Kidney epithelial cell (primary cell): ENCODE data around the gene PIAS4. TPM values are rescaled to one million over a fixed set of nuclear protein-coding genes. Genes with fewer than 3 reads are reported as not detected.

Source experiments
- DNase-seq: peaks from one replicate; pipeline ENCODE4 v3.0.0-alpha.2; 2010; ENCODE audit warnings: low read depth
- H3K27me3 ChIP-seq: 2 replicates; pipeline ENCODE4 v1.6.0; 2011; ENCODE audit warnings: low read length; ENCODE audit not compliant: control insufficient read depth, insufficient read depth
- H3K36me3 ChIP-seq: 2 replicates; pipeline ENCODE4 v1.5.1; 2011; ENCODE audit warnings: low read length; ENCODE audit not compliant: control insufficient read depth, insufficient read depth
- H3K4me3 ChIP-seq: 2 replicates; pipeline ENCODE4 v1.5.1; 2011; ENCODE audit warnings: low read depth, mild to moderate bottlenecking, control low read depth, low read length
- total RNA-seq: library from RNA; depleted of rRNA; stranded (reverse); fragments of >200 nt; gene quantifications from 2 replicates; pipeline ENCODE4 v1.2.3, GENCODE V29; 2015
- TF ChIP-seq, protein P1 (sequence below): IDR thresholded peaks from 2 replicates; pipeline ENCODE4 v1.5.1; 2011; ENCODE audit warnings: mild to moderate bottlenecking, moderate library complexity, low read length, control low read depth, inconsistent platforms; ENCODE audit not compliant: insufficient read depth, poor library complexity, severe bottlenecking

PIAS4 gene
- total RNA-seq, 1 donor from 2014 or later = 38.1 TPM

DNA sequence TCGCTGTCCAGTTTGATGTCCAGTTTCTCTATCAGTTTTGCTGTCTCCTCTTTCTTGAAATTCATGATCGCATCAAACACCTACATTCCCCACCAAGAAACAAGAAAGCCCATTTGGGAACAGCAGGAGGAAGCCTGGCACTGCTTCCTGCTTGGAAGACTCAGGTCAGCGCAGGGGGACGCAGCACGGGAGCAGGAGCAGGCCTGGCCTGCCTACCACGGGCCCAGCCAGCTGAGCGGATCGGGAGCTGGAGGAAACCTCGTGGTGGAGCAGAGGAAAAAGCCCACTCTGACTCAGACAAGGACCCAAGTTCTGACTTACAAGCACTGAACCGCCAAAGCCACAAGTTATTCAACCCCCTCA is 26.2 kb upstream of the PIAS4 start:
- H3K27me3 ChIP-seq = no peaks in the 10 kb centered on the region
- H3K4me3 ChIP-seq = no peak overlapping the region
- peaks cover 30% of the 10 kb centered on the region for H3K36me3 ChIP-seq

DNA sequence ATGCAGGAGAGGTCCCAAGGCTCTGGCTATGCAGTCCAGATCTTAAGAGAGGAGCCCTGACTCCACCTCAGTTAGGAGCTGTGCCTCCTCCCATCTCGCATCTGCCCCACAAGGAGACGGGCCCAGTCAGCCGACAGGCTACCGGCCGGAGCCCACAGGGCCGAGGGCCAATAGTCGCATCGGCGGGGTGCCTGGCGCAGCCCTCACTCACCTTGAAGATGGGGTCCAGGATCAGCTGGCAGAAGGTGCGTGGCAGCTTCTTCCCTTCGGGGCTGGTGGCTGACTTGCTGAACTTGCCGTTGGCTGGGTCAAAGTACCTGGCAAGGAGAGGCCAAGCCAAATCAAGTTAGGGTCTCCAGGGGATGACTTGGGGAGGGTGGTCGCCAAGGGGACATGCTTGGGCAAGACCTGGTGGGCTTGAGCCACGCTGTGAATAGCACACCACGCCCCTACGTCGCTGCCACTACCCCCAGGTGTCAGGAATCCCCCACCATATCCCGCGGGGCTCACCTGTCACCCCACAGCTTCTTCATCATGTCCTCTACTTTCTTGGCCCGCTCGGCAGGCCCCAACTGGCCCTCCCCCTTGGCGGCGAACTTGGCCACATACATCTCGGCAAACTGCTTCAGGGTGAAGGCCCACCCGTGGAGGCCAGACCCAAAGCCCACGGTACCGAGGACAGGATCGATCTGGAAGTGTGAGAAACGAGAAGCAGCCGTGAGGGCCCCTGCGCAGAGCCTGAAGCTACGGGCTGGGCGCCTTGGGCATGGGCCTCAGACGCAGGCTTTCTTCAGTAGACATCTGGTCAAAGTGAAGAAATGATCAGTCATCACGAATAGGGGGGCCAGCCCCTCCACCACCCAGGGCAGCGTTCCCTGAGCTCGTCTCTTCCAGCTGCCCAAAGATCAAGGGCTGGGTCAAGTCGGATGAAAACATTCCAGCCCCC is 25.5 kb upstream of the PIAS4 start:
- TF ChIP-seq, protein P1, sequence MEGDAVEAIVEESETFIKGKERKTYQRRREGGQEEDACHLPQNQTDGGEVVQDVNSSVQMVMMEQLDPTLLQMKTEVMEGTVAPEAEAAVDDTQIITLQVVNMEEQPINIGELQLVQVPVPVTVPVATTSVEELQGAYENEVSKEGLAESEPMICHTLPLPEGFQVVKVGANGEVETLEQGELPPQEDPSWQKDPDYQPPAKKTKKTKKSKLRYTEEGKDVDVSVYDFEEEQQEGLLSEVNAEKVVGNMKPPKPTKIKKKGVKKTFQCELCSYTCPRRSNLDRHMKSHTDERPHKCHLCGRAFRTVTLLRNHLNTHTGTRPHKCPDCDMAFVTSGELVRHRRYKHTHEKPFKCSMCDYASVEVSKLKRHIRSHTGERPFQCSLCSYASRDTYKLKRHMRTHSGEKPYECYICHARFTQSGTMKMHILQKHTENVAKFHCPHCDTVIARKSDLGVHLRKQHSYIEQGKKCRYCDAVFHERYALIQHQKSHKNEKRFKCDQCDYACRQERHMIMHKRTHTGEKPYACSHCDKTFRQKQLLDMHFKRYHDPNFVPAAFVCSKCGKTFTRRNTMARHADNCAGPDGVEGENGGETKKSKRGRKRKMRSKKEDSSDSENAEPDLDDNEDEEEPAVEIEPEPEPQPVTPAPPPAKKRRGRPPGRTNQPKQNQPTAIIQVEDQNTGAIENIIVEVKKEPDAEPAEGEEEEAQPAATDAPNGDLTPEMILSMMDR = no peak
- DNase-seq = no peak
- no peaks in the 10 kb centered on the region for H3K27me3 ChIP-seq
- H3K36me3 ChIP-seq = peaks cover 27% of the 10 kb centered on the region
- no peak overlapping the region for H3K4me3 ChIP-seq

More for the DNA sequence above, 26.2 kb upstream of the PIAS4 start:
- TF ChIP-seq, protein P1 = no peak
- DNase-seq = no peak

DNA sequence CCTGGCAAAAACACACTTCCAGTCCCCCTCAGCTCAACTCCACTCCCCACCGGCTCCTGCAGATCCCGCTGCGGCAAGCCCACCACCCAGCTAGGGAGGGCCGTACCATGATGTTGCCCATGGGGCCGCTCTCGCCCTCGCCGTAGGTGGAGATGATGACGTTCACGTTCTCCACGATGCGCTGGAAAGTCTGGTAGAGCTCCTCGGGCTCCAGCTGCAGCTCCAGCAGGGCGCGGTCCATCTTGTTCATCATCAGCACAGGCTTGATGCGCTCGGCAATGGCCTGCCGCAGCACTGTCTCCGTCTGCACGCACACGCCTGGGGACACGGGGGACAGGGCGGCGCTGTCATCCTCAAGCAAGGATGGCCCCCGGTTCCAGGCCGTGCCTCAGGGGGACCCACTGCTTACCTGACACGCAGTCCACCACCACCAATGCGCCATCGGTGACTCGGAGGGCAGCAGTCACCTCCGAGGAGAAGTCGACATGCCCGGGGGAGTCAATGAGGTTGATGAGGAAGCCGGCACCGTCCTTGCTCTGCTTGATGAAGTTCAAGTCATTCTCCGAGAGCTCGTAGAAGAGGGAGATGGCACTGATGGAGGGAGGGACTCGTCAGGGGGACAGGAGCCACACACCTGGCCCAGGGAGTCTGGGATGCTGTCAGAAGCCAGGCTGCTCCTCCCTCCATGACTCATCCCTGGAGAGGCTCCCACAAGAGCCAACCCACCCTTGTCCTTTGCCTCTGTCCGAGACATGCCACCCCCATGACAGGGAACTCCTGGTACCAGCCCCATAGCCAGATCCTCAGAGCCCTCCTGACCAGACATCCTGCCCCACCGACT is 24.6 kb upstream of the PIAS4 start:
- H3K4me3 ChIP-seq = peak overlapping the region; percentile 92
- DNase-seq = no peak
- H3K27me3 ChIP-seq = no peaks in the 10 kb centered on the region
- TF ChIP-seq, protein P1 = no peak
- H3K36me3 ChIP-seq = peaks cover 23% of the 10 kb centered on the region

DNA sequence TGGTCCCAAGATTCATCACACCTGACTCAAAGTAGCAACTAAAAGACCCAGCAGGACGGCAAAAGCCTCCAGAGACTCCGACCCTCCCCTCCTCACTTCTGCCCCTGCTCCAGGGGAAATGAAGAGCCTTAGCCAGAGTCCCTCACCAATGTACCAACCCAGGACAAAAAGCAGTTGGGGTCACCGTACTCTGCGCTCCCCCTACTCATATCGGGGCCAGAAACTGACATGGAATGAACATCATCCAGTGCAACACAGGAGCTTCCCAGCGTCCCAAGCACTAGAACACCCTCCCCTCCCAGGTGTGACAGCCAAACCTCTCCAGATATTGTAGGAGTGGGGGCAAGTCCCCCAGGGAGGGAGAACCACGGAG is 24.0 kb upstream of the PIAS4 start:
- Histone ChIP-seq H3K4me3 (peak overlapping the region; percentile 92), H3K27me3 (no peaks in the 10 kb centered on the region), H3K36me3 (peaks cover 21% of the 10 kb centered on the region)
- TF ChIP-seq, protein P1 = no peak
- DNase-seq = no peak

DNA sequence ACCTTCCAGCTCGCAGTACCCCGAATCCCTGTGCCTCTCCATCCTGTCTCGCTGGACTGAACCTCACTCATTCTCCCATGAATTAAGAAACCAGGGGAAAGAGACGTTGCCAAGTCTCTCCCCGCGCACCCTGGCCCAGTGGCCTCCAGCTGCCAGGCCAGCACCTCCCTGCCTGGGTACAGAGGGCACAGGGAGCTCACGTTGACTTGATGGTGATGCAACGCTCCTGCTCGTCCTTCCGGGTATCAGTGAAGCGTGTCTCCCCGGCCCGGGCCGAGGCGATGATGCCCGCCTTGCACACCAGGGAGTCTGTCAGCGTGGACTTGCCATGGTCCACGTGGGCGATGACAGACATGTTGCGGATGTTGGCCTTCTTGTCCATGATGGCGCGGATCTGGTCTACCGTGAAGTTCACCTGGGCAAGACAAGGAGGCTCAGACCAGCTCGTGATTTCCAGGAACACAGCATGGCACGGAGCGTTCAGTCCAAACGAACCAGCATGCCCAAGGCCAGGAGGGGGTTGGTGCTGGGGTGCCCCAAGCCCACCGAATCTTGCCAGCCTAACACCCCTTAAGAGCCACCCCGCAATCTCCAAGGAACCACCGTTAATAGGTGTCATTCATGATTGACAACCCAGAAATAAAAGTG is 23.5 kb upstream of the PIAS4 start:
- Histone ChIP-seq H3K36me3 (peaks cover 21% of the 10 kb centered on the region), H3K27me3 (no peaks in the 10 kb centered on the region), H3K4me3 (peak overlapping the region; percentile 92)
- TF ChIP-seq, protein P1 = no peak
- DNase-seq = no peak
